Inflammatory macrophage treated with lipopolysaccharide for 4 hours (primary cell): Measurements from ENCODE around the gene KDM1A.
"Not testable (repeated sequence)": the region's sequence is repeated elsewhere in the genome, so short reads cannot be mapped to it uniquely, and the experiment has no call there.

ENCODE experiments used
- DNase-seq: peaks from one replicate; pipeline ENCODE4 v3.0.0-alpha.2; 2020

KDM1A gene

DNA sequence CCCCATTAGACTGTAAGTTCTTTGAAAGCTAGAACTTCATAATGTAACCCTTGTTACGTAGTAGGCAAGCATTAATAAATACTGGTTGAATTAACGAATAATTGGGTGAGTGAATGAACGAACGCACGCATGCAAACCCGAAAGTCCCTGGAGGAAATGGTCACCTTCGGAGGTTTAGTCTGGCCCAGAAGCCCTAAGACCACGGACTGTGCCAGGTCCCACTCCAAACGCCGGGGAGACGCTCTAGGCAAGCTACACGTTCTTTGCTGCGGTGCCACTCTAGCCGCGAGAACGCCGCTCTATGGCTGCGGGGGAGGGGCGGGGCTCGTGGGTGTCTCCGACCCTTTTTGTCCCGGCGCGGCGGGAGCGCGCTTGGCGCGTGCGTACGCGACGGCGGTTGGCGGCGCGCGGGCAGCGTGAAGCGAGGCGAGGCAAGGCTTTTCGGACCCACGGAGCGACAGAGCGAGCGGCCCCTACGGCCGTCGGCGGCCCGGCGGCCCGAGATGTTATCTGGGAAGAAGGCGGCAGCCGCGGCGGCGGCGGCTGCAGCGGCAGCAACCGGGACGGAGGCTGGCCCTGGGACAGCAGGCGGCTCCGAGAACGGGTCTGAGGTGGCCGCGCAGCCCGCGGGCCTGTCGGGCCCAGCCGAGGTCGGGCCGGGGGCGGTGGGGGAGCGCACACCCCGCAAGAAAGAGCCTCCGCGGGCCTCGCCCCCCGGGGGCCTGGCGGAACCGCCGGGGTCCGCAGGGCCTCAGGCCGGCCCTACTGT is at the start of gene KDM1A:
Gene KDM1A, plus strand, starts transcription at position 375 of the 769 bp plus-strand sequence. Its CDS starts 129 bp downstream, at position 504.
- peak; percentile 96 for DNase-seq

DNA sequence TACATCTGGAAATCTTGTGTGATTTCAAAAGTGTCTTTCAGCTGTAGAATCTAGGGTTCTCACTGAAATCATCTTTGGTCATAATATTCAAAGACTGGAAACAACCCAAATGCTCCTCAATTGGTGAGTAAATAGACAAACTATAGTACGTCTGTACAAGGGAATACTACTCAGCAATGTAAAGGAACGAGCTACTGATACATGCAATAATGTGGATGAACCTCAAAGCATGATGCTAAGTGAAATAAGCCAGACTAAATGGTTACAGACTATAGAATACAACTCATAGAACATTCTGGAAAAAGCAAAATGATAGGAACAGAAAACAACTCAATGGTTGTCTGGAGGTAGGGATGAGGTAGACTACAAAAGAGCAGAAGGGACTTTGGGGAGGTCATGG is 49.2 kb upstream of the KDM1A start:
- DNase-seq = no peak

DNA sequence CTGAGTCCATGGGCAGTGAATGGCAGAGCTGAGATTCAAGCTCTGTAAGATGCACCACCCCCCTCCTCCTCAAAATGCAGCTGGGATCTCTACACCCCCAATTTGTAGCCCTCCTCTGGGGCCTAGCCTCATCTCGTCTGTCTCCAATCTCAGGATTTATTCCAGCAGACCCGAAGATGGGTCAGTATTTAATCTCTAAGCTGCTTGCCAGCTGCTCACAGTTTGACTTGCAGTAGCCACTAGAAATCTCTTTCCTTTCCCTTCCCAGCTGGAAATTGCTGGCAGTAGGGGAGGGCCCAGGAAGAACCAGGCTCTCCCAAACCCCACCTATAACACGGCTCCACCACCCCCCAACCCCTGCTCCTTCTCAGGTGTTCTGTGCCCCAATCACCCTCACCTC is 48.1 kb upstream of the KDM1A start:
- DNase-seq = no peak

DNA sequence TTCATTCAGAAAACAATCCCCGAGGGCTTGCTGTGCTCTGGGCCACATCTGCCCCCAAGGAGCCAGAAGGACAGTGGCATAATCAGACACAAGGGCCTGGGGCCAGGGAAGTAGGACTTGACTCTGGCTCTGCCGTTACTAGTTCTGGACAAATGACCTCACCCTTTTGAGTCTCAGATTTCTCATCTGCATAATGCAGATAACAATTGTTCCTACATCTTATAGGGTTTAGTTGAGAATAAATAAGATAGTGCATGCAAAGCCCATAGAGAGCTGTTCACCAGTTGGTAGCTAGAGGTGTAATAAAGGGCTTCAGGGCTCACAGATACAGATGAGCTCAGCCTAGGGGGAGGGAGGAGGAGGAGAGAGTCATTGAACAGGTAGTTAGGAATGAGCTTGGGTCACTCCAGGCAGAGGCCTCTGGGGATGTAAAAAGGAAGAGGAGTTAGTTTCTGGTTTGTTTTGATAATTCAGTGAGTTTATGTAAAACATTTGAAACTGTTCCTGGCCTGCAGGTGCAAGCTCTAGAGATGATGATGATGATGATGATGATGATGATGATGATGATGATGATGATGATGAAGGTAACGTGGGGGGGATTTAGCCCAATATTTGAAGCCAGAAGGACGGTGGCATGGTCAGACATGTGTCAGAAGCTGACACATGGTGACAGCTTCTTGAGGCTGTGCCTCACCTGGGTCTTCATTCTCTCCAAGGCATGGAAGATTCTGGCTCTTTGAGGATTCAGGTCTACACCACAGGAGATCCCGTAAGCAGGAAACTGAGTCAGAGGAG is 47.5 kb upstream of the KDM1A start:
- DNase-seq = no peak

DNA sequence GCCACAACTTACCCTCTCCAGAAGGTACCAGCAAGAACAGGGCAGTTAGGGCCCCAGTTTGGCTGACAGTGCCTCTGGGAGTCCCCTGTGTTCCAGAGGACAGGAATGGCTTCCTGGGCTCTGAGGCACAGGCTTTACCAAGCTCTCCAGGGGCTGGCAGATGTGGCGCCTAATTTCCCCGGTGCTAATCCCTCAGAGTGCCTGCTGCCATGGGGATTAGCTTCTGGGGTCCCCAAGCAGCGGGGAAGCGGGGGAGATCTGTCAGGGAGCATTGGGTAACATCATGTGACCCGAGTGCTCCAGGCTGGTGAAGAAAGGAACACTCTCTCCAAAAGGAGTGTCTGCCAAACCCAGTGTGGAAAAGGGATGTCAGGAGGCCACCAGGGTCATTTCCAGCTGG is 46.5 kb upstream of the KDM1A start, which contains the start of gene LACTBL1:
Gene LACTBL1, minus strand, starts transcription at position 107 of the 400 bp plus-strand sequence. CDS start 550 bp downstream, outside the sequence.
- DNase-seq = no peak

DNA sequence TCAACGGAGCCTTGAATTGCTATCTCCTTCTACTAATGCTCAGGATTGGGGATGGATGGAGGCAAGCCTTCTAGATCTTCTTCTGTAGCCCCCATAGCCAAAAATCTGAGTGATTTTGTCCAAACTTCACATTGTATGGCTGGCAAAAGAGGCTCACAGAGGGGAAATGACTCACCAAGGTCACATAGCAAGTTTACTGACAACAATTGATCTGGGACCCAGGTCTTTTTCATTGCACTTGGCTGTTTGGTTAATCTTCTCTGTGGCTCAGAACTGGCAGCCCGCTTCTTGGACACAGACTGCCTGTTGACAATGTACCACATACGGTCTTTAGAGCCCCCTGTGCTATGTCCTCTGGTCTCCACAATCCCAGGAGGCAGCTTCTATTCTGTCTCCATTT is 43.6 kb upstream of the KDM1A start:
- no peak for DNase-seq

- no peak for DNase-seq
Measured at GRCh38 chr1:22976127-22976460, 43.2 kb upstream of the KDM1A start.

GRCh38 chr1:22976461-22977243 is 42.6 kb upstream of the KDM1A start:
- DNase-seq = peak; percentile 76

- no peak for DNase-seq
Measured at GRCh38 chr1:22978299-22978698, 41.0 kb upstream of the KDM1A start.

DNA sequence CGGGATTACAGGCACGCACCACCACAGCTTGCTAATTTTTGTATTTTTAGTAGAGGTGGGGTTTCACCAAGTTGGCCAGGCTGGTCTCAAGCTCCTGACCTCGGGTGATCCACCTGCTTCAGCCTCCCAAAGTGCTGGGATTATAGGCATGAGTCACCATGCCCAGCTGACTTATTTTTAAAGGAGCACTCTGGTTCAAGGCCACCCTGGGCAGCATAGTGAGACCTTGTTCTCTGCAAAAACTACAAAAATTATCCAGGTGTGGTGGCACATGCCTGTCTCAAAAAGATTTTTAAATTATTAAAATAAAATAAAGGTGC is 38.8 kb upstream of the KDM1A start:
- DNase-seq = not testable (repeated sequence)

DNA sequence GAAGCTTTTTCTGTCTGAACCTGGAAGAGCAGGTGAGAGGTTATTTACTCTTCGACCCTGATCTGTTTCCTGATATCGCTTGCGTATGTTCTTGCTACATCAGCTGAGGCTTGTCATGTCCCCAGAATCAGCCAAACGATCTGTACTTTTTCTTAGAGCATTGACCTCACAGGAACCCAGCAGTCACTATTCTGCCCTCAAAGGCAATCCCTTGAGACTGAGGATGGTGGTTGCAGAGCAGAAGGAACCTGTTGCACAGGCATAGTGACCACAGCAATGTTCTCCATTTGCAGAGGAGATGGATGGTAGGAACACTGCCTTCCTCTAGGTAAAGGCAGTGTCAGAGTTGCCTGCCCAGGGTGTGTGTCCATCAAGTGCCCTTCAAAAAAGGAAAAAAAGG is 35.3 kb upstream of the KDM1A start:
- DNase-seq = no peak

GRCh38 chr1:22992384-22992783 is 26.9 kb upstream of the KDM1A start:
- not testable (repeated sequence) for DNase-seq

DNA sequence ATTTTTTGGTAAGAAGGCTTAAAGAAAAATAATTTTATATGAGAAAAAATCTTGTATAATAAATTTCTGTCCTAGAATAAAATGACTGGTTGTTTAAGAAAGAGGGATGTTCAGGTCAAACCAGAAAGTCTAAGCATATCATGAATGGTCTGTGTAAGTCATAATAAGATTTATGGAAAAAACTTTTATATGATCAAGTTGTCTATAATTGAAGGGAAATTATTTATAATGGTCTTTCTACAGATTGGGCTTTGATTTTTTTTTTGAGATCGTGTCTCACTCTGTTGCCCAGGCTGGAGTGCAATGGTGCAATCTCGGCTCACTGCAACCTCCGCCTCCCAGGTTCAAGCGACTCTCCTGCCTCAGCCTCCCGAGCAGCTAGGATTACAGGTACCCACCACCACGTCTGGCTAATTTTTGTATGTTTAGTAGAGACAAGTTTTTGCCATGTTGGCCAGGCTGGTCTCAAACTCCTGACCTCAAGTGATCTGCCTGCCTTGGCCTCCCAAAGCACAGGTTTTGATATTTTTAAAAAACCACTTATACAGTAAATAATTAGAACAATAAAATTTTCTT is 26.0 kb upstream of the KDM1A start:
- not testable (repeated sequence) for DNase-seq

GRCh38 chr1:22995774-22996173 is 23.5 kb upstream of the KDM1A start:
- no peak for DNase-seq

DNA sequence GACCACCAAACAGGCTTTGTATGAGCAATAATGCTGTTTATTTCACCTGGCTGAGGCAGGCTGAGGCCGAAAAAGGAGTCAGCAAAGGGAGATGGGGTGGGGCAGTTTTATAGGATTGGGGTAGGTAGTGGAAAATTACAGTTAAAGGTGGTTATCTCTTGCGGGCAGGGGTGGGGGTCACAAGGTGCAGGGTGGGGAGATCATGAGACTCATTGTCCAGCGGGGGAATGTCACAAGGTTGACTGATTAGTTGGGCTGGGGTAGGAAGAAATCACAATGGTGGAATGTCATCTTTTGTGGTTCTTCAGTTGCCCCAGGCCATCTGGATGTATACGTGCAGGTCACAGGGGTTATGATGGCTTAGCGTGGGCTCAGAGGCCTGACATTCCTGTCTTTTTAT is 21.7 kb upstream of the KDM1A start:
- not testable (repeated sequence) for DNase-seq

DNA sequence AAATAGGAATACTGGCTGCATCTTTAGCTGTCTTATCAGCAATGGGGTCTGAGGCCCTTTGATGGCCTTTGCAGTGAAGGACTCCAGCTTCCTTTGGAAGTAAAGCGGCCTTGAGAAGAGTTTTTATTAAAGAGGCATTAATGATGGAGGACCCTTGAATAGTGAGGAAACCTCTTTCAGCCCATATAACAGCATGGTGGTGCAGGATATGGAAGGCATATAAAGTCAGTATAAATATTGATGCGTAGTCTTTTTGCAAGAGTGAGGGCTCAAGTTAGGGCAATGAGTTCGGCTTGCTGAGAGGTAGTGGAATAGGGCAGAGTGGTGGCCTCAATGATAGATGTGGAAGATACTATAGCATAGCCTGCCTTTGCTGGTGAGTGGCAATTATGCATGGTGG is 19.1 kb upstream of the KDM1A start:
- not testable (repeated sequence) for DNase-seq

GRCh38 chr1:23002218-23002617 is 17.1 kb upstream of the KDM1A start:
- DNase-seq = not testable (repeated sequence)

DNA sequence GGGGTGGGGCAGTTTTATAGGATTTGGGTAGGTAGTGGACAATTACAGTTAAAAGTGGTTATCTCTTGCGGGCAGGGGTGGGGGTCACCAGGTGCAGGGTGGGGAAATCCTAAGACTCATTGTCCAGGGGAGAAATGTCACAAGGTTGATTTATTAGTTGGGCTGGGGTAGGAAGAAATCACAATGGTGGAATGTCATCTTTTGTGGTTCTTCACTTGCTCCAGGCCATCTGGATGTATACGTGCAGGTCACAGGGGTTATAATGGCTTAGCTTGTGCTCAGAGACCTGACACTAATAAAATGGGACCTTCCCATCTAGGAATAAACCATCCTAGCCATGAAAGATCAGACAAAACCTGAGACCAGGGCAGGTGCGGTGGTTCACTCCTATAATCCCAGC is 15.2 kb upstream of the KDM1A start:
- no peak for DNase-seq

GRCh38 chr1:23004769-23005168 is 14.5 kb upstream of the KDM1A start:
- not testable (repeated sequence) for DNase-seq

DNA sequence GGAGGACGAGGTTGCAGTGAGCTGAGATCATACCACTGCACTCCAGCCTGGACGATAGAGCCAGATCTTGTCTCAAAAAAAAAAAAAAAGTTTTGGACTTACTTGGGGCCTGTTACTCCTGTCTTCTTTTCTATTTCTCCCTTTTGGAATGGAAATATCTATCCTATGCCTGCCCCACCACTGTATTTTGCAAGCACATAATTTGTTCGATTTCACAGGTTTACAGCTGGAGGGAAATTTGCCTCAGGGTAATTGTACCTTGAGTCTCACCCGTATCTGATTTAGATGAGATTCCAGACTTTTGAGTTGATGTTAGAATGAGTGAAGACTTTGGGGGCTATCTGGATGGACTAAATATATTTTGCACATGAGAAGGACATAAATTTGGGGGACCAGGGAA is 12.2 kb upstream of the KDM1A start:
- DNase-seq = no peak

DNA sequence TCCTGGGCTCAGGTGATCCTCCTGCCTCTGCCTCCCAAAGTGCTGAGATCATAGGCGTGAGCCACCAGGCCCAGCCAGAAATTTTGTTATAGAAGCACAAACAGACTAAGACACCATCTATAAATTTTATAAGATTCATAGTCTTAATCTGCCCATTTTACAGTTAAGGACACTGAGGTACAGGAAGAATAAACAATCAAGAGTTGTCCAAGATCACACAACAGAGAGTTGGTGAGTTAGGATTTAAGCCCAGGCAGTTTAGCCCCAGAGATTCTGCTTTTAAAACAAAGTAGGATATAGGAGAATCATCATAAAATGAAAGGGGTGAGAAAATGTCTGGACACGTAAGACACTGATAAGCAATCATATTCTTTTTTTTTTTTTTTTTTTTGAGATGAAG is 10.4 kb upstream of the KDM1A start:
- no peak for DNase-seq

GRCh38 chr1:23010025-23010424 is 9.2 kb upstream of the KDM1A start:
- DNase-seq = not testable (repeated sequence)

GRCh38 chr1:23013657-23014056 is 5.6 kb upstream of the KDM1A start:
- DNase-seq = peak; percentile 88
